Central memory CD8-positive, alpha-beta T cell (primary cell): ENCODE data around the gene ZNF813.
"Not testable (repeated sequence)": the region's sequence is repeated elsewhere in the genome, so short reads cannot be mapped to it uniquely, and the experiment has no call there.

ENCODE experiments used
- ATAC-seq: fragments of 150-1000 bp; cut with Tn5 transposase; replicated peaks from 2 replicates; pipeline ENCODE4 v1.10.0; 2022; ENCODE audit warnings: mild to moderate bottlenecking, moderate FRiP score, moderate number of reproducible peaks; ENCODE audit not compliant: poor library complexity, severe bottlenecking; ENCODE audit errors: extremely low read depth
- DNase-seq, 2 donors: peaks; one replicate each; pipeline ENCODE4 v3.0.0; 2021; ENCODE audit warnings: low spot score in 2 of 2
- H3K27ac Mint-ChIP-seq: one replicate; pipeline ENCODE4 v1.8.0; 2022; ENCODE audit warnings: low read depth, mild to moderate bottlenecking, moderate library complexity, mixed read lengths
- H3K27me3 Mint-ChIP-seq: one replicate; pipeline ENCODE4 v1.8.0; 2022; ENCODE audit warnings: mixed read lengths
- H3K36me3 Mint-ChIP-seq: one replicate; pipeline ENCODE4 v1.8.0; 2022; ENCODE audit warnings: mild to moderate bottlenecking, moderate library complexity, mixed read lengths; ENCODE audit not compliant: insufficient read depth
- H3K4me1 Mint-ChIP-seq: one replicate; pipeline ENCODE4 v1.8.0; 2022; ENCODE audit warnings: mixed read lengths
- H3K4me3 Mint-ChIP-seq: one replicate; pipeline ENCODE4 v1.8.0; 2022; ENCODE audit warnings: mild to moderate bottlenecking, moderate library complexity, mixed read lengths
- H3K9me3 Mint-ChIP-seq: one replicate; pipeline ENCODE4 v1.8.0; 2022; ENCODE audit warnings: mixed read lengths

Gene ZNF813

GRCh38 chr19:53497311-53498023 is 29.9 kb downstream of the ZNF813 start:
- H3K36me3 Mint-ChIP-seq, DNase-seq, H3K27ac Mint-ChIP-seq, H3K4me3 Mint-ChIP-seq, ATAC-seq, H3K4me1 Mint-ChIP-seq: not testable (repeated sequence)
- H3K9me3 Mint-ChIP-seq = peaks cover 29% of the 10 kb centered on the region
- H3K27me3 Mint-ChIP-seq = peaks cover 16% of the 10 kb centered on the region

GRCh38 chr19:53498024-53498395 is 30.5 kb downstream of the ZNF813 start:
- Mint-ChIP-seq H3K27me3 (peaks cover 16% of the 10 kb centered on the region), H3K9me3 (peaks cover 26% of the 10 kb centered on the region)
- not testable (repeated sequence) for H3K4me1 Mint-ChIP-seq, H3K27ac Mint-ChIP-seq, H3K36me3 Mint-ChIP-seq, DNase-seq, H3K4me3 Mint-ChIP-seq, ATAC-seq

GRCh38 chr19:53503151-53503550 is 35.6 kb downstream of the ZNF813 start:
- not testable (repeated sequence) for DNase-seq, H3K4me1 Mint-ChIP-seq, H3K4me3 Mint-ChIP-seq, H3K36me3 Mint-ChIP-seq, H3K27ac Mint-ChIP-seq, ATAC-seq
- Mint-ChIP-seq H3K27me3 (peaks cover 16% of the 10 kb centered on the region), H3K9me3 (peaks cover 14% of the 10 kb centered on the region)

- H3K27me3 Mint-ChIP-seq = peaks cover 16% of the 10 kb centered on the region
- H3K4me1 Mint-ChIP-seq, DNase-seq: not testable (repeated sequence)
Measured at GRCh38 chr19:53503671-53504364, 36.3 kb downstream of the ZNF813 start.

GRCh38 chr19:53504365-53504703 is 36.8 kb downstream of the ZNF813 start:
- DNase-seq, H3K9me3 Mint-ChIP-seq, ATAC-seq, H3K4me3 Mint-ChIP-seq, H3K27ac Mint-ChIP-seq, H3K36me3 Mint-ChIP-seq, H3K4me1 Mint-ChIP-seq: not testable (repeated sequence)
- H3K27me3 Mint-ChIP-seq = peaks cover 16% of the 10 kb centered on the region

More at GRCh38 chr19:53503671-53504364, 36.3 kb downstream of the ZNF813 start:
- not testable (repeated sequence) for ATAC-seq, H3K9me3 Mint-ChIP-seq, H3K36me3 Mint-ChIP-seq, H3K4me3 Mint-ChIP-seq, H3K27ac Mint-ChIP-seq

GRCh38 chr19:53504885-53505284 is 37.4 kb downstream of the ZNF813 start:
- H3K4me3 Mint-ChIP-seq = no peak overlapping the region
- peaks cover 16% of the 10 kb centered on the region for H3K27me3 Mint-ChIP-seq
- ATAC-seq = no peak

GRCh38 chr19:53506728-53507127 is 39.2 kb downstream of the ZNF813 start:
- DNase-seq = no peak
- Mint-ChIP-seq H3K4me3 (no peak overlapping the region), H3K9me3 (no peaks in the 10 kb centered on the region), H3K27me3 (peaks cover 4% of the 10 kb centered on the region), H3K4me1 (no peaks in the 10 kb centered on the region), H3K27ac (no peak overlapping the region), H3K36me3 (no peaks in the 10 kb centered on the region)
- ATAC-seq = no peak

More at GRCh38 chr19:53504885-53505284, 37.4 kb downstream of the ZNF813 start:
- peaks cover 4% of the 10 kb centered on the region for H3K9me3 Mint-ChIP-seq
- no peaks in the 10 kb centered on the region for H3K4me1 Mint-ChIP-seq
- no peak overlapping the region for H3K27ac Mint-ChIP-seq
- DNase-seq = no peak
- H3K36me3 Mint-ChIP-seq = no peaks in the 10 kb centered on the region

- Mint-ChIP-seq H3K4me3 (no peak overlapping the region), H3K9me3 (no peaks in the 10 kb centered on the region), H3K36me3 (no peaks in the 10 kb centered on the region), H3K27me3 (no peaks in the 10 kb centered on the region), H3K27ac (no peak overlapping the region), H3K4me1 (no peaks in the 10 kb centered on the region)
- DNase-seq (no peak), ATAC-seq (no peak)
Measured at GRCh38 chr19:53507523-53508442, 40.2 kb downstream of the ZNF813 start.

- H3K36me3 Mint-ChIP-seq = no peaks in the 10 kb centered on the region
- no peak overlapping the region for H3K27ac Mint-ChIP-seq
Measured at GRCh38 chr19:53509443-53509842, 41.9 kb downstream of the ZNF813 start.

GRCh38 chr19:53509845-53510244 is 42.3 kb downstream of the ZNF813 start:
- H3K9me3 Mint-ChIP-seq = no peaks in the 10 kb centered on the region
- no peak for DNase-seq
- no peaks in the 10 kb centered on the region for H3K4me1 Mint-ChIP-seq
- H3K27me3 Mint-ChIP-seq = no peaks in the 10 kb centered on the region
- H3K27ac Mint-ChIP-seq = no peak overlapping the region
- no peak for ATAC-seq
- no peaks in the 10 kb centered on the region for H3K36me3 Mint-ChIP-seq
- H3K4me3 Mint-ChIP-seq = no peak overlapping the region

More at GRCh38 chr19:53509443-53509842, 41.9 kb downstream of the ZNF813 start:
- Mint-ChIP-seq H3K9me3 (no peaks in the 10 kb centered on the region), H3K4me1 (no peaks in the 10 kb centered on the region), H3K4me3 (no peak overlapping the region), H3K27me3 (no peaks in the 10 kb centered on the region)
- no peak for DNase-seq
- no peak for ATAC-seq

GRCh38 chr19:53511357-53511756 is 43.8 kb downstream of the ZNF813 start:
- ATAC-seq (no peak), DNase-seq (no peak)
- Mint-ChIP-seq H3K9me3 (no peaks in the 10 kb centered on the region), H3K27ac (no peak overlapping the region), H3K36me3 (no peaks in the 10 kb centered on the region), H3K4me3 (no peak overlapping the region), H3K27me3 (no peaks in the 10 kb centered on the region), H3K4me1 (no peaks in the 10 kb centered on the region)

- Mint-ChIP-seq H3K36me3 (no peaks in the 10 kb centered on the region), H3K27ac (no peak overlapping the region), H3K9me3 (no peaks in the 10 kb centered on the region), H3K27me3 (no peaks in the 10 kb centered on the region), H3K4me3 (no peak overlapping the region), H3K4me1 (no peaks in the 10 kb centered on the region)
- ATAC-seq (no peak), DNase-seq (peak in 1 of 2 donors; percentile 13)
Measured at GRCh38 chr19:53511933-53512374, 44.4 kb downstream of the ZNF813 start.
